ENCODE results near the gene LRRC55. TPM values are rescaled to one million over a fixed set of nuclear protein-coding genes. Genes with fewer than 3 reads are reported as not detected.

LRRC55 gene, protein sequence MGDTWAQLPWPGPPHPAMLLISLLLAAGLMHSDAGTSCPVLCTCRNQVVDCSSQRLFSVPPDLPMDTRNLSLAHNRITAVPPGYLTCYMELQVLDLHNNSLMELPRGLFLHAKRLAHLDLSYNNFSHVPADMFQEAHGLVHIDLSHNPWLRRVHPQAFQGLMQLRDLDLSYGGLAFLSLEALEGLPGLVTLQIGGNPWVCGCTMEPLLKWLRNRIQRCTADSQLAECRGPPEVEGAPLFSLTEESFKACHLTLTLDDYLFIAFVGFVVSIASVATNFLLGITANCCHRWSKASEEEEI
- total RNA-seq, result not detected in 2 replicates

GRCh38 chr11:57181678-57182305 is at the start of gene LRRC55:
TSS of gene LRRC55 (plus strand) at chr11:57181953. CDS start at chr11:57182023, 70 bp downstream.

DNA sequence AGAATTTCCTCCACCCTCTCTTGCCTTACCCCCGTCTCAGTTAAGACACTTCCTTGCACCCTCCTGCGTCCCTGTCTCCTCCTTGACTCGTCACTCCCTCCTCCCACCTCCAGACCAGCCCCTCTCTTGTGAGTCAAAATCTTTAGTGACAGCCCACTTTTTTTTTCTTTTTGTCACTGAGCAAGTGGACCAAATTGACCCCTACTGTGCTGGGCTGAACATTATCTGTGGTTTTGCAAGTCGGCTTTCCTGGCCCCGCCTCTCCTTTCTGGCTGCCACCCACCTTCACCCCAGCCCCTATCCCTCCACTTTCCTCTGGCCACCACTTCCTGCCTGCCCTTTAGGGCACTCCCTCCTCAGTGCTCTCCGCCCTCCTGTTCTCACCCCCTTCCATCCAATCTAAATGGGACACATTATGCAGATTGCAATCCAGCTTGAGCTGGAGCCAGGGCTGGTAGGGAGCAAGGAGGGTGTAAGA is 55.5 kb downstream of the LRRC55 start, which contains the start of gene APLNR:
TSS of gene APLNR (minus strand) at position 47 of the 478 bp plus-strand sequence. CDS start 246 bp downstream, outside the sequence.

Other genes with a start within 250 kb of the LRRC55 start
- gene OR5AK2, start 193.0 kb upstream of the LRRC55 start, total RNA-seq, result not detected in 2 replicates
- gene APLNR, start 55.3 kb downstream of the LRRC55 start, total RNA-seq, result not detected in 2 replicates
- 96.8 and 147 TPM in 2 replicates for gene TNKS1BP1, start 143.0 kb downstream of the LRRC55 start, total RNA-seq
- gene SSRP1, start 153.9 kb downstream of the LRRC55 start, total RNA-seq, result 78.6 and 82.5 TPM in 2 replicates
- gene P2RX3, start 156.4 kb downstream of the LRRC55 start, total RNA-seq, result not detected in 2 replicates
- not detected in 2 replicates for gene PRG3, start 199.2 kb downstream of the LRRC55 start, total RNA-seq
- gene PRG2, start 208.7 kb downstream of the LRRC55 start, total RNA-seq, result not detected in 2 replicates
- gene SLC43A3, start 245.2 kb downstream of the LRRC55 start, total RNA-seq, result 3.8 and 23.4 TPM in 2 replicates